ENCODE data around the gene KCNJ10. TPM values are rescaled to one million over a fixed set of nuclear protein-coding genes. Genes with fewer than 3 reads are reported as not detected.
A peak's percentile ranks its signal among the peaks of the same experiment; 100 is the strongest.

KCNJ10 gene
- total RNA-seq, 1 donor from 2014 or later = not detected

DNA sequence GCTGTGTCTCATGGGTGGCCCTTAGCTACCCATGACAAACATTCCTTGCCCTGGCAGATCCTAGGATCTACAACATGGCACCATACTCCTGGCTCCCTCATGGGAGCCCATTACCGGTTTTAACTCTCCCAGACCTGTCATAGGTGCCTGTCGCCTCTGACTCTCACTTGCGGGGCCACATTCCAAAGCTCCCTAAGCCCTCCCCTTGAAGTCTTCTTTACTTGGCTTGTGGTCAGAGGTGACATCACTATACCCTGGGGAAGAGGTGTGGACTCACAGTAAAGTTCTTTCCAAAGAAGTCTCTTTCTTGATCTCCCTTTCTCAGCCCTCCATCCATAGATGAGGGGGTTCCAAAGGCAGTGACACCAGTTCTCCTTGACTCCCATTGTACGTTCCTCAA is 110.5 kb downstream of the KCNJ10 start:
- intact Hi-C loops (cut with micrococcal nuclease) = no loop called here
- DNase-seq = no peak
- no peak for ATAC-seq

DNA sequence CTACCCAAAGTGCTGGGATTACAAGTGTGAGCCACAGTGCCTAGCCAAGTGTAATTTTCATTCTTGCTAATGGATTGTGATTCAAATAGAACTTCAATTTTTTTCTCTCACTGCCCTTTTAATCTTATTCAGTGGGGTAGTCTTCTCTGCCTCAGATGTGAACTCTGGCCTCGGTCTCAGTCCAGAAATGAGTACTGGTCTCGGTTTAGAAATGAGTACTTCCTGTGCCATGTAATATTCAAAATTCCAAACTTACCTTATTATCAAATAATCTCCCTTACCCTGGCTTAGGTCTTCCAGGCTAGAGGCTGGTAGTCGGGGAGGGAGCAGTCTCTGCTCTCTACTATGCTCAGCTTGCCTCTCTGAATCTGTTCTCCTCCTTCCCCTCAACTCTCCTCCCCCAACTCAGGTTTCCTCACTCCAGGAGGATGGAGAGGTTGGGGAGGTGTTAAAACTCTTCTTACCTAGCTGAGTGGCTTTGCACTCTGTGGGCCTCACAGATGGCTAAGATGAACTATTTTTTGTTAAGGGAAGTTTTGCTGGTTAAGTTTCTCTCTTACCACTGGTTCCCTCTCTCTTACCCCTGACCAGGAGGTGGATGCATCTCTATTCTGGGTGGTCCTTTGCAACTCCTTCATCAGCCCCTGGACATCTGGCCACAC is 111.1 kb downstream of the KCNJ10 start:
- DNase-seq = no peak
- ATAC-seq = no peak
- intact Hi-C loops (cut with micrococcal nuclease) = no loop called here

DNA sequence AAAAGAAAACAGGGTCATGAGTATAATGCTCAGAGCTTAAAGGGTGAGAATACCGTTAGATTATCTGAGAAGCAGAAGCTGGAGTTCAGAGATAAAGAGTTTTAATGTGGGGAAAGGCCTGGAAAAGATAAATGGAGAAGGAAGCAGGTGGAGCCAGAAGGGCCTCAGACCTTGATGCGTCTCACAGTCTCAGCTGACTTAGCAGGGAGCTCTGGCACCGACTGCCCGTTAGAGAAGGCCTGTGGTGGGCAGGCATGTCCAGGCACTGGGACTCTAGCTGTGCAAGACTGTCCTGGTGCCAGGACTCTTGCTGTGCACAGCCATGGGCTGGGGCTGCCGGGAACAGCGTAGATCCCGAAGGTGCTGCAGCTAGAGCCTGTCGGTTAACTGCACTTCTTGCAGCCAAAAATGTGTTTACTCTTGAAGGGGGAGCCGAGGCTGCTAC is 112.1 kb downstream of the KCNJ10 start:
- ATAC-seq (no peak), DNase-seq (no peak)
- intact Hi-C loops (cut with micrococcal nuclease) = no loop called here

DNA sequence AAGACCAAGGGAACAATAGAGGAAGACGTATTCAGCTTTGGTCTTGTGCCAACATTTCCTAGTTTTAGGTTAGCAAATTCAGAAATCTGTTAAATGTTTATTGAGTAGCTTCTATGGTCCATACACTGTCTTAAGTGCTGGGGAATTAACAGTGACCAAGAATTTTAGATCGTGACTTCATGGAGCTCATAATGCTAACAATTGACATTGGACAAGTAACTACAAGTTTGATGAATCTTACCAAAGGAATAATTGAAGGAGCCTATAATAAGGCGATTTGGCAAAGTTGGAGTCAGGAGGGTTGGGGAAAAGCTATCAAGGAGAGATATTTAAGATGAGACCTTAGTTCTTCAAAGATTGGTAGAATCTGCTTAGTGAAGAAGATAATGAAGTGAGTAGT is 114.5 kb downstream of the KCNJ10 start:
- ATAC-seq (no peak), DNase-seq (no peak)
- intact Hi-C loops (cut with micrococcal nuclease) = no loop called here

DNA sequence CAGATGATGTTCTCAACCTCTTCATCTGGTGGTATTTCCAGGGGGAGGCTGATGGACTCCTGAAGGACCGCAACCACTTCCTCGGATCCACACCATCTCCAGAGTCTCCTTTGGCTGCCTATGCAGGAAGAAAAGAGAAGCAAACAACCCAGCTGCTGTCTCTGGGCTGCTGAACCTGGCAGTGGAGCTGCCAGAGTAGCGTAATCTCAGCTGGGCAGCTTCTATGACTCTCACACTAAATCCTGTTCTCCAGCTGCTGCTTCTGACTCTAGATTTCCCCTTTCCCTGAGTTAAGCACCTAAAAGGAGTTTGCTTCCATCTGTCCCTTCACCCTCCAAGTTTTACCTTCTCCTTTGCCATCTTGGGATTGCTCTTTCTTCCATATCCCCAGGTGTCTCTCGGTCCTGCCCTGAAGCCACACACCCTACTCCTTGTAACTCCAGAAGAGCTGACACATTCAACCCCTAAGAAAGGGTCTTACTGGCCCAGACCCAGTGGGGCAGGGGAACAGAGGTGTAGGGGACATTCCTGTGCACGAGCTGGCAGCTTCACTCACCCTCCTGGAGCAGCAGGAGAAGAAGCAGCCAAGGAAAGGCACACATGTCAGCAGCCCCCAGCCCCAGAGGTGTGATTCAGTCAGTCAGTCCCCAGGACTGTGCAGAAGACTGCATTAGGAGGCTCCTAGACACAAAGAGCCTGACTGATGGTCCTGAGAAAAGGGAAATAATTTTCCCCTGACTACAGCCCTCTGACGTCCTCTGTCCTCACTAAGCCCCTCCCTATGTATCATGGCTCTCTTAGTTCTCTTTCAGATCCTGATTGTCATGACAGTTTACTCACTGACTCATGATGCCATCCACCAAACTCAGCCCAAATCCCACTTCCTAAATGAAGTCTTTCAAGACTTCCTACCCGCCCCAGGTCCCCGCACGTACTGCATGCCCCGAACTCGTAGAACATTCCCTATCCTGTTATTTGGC is 116.1 kb downstream of the KCNJ10 start, which contains the start of gene SLAMF9:
Gene SLAMF9 (minus strand): TSS at position 702 of the 980 bp plus-strand sequence. CDS start 100 bp downstream, at position 602.
- DNase-seq (no peak), ATAC-seq (peak; percentile 32)
- intact Hi-C loops (cut with micrococcal nuclease) = no loop called here

DNA sequence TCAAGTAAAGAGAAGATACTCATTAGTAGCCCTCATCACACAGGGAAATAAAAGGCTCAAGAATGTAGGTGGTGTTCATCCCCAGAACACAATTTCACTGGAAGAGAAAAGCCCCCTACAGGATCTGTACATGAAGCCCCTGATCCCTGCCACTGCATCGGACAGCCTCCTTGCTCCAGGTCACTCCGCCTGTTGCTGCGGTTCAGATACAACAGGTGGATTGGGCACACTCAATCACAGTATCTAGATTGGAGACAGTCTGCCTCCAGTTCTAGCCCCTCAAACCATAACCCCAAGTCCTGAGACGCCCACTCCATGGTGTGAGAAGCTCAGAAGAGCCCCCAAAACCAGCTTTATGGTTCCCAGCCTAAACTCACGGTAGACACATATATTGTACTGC is 117.0 kb downstream of the KCNJ10 start:
- intact Hi-C loops (cut with micrococcal nuclease) = no loop called here
- ATAC-seq (no peak), DNase-seq (no peak)

DNA sequence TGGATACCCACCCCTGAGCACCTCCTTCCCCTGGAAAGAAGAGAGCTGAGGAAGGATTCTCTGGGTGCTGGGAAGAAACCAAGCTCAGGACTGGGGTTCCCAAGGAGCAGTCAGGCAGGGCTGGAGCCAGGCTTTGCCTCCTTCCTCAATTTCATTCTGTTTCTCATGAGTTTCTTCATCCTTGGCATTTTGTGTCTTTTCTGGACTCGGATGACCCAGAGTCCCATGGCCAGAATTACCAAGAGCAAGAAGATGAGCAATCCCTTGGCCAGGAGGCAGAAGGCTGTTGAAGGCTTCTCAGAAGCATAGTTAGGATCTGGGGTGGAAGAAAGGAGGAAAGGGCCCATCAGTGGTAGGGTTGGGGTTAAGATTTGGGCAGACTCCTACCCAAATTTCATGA is 118.4 kb downstream of the KCNJ10 start:
- ATAC-seq = no peak
- DNase-seq = no peak
- intact Hi-C loops (cut with micrococcal nuclease) = no loop called here

DNA sequence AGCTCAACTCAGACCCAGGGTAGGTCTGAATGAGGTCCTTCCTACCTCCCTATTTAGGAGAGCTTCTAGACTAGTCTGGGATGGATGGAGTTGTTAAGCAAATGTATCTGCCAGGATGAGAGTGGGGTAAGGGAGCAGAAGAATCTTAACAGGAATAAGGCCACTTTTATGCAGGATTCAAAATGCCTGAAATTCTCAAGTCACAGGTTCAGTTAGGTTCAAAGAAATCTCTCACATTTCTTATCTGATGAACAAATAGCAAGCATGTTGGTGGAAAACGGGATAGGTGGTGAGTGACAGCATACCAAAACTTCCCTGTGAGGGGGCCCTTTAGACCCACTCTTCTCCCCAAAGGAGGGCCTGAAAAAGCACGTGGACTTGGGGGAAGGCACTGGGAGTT is 118.9 kb downstream of the KCNJ10 start:
- DNase-seq (no peak), ATAC-seq (no peak)
- intact Hi-C loops (cut with micrococcal nuclease) = no loop called here

DNA sequence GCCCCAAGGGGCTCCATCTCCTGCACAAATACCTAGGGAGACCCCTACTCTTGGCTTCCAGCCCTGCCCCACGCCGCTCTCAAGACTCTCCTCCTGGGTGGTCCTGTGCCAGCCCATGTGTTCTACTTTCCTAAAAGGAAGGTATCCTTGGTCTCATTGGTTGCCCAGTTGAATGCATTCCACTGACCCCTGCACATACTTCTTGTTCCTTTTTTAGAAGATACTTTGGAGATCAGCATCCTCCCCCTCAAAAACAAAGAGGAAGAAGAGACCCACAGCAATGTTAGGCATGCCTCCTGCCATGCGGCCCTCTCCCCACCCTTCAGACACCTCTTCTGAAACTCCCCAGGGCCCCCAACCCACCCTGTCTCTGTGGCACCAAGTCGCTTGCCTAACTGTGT is 120.0 kb downstream of the KCNJ10 start:
- ATAC-seq = no peak
- intact Hi-C loops (cut with micrococcal nuclease) = no loop called here

DNA sequence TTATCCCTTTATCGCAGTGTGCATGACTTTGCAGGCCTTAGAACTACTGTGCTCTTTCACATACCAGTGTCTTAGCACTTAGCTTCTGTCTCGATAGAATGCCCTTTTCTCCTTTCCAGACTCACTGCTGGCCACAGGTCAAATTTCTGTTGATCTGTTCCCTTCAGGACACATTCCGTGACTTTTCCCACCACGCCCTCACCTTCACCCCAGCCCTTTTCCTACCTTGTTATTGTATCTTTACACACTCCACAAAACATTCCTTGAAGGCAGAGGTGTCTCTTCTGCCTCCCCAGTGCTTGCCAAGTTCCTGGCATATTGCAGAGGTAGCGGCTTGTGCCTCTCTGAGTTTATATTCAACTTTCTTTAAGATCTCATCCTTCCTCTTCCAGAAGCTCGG is 120.8 kb downstream of the KCNJ10 start:
- intact Hi-C loops (cut with micrococcal nuclease) = no loop called here
- DNase-seq = no peak
- ATAC-seq = no peak

More for the DNA sequence above, 120.0 kb downstream of the KCNJ10 start:
- no peak for DNase-seq

Other genes starting within 250 kb of the KCNJ10 start
- 2.4 TPM for gene SLAMF8, start 243.3 kb downstream of the KCNJ10 start, total RNA-seq
- not detected for gene VSIG8, start 207.5 kb downstream of the KCNJ10 start, total RNA-seq
- 1.7 TPM for gene CFAP45, start 170.0 kb downstream of the KCNJ10 start, total RNA-seq
- 104 TPM for gene TAGLN2, start 144.7 kb downstream of the KCNJ10 start, total RNA-seq
- gene IGSF9, start 124.5 kb downstream of the KCNJ10 start, total RNA-seq = 0.79 TPM
- not detected for gene SLAMF9, start 115.9 kb downstream of the KCNJ10 start, total RNA-seq
- 2.4 TPM for gene PIGM, start 38.2 kb downstream of the KCNJ10 start, total RNA-seq
- not detected for gene KCNJ9, start 11.4 kb upstream of the KCNJ10 start, total RNA-seq
- gene IGSF8, start 28.5 kb upstream of the KCNJ10 start, total RNA-seq = 19.2 TPM
- gene ATP1A2, start 45.6 kb upstream of the KCNJ10 start, total RNA-seq = 243 TPM
- not detected for gene ATP1A4, start 81.4 kb upstream of the KCNJ10 start, total RNA-seq
- 20.0 TPM for gene CASQ1, start 120.4 kb upstream of the KCNJ10 start, total RNA-seq
- gene PEA15, start 135.2 kb upstream of the KCNJ10 start, total RNA-seq = 277 TPM
- gene DCAF8, start 192.4 kb upstream of the KCNJ10 start, total RNA-seq = 145 TPM
- 96.2 TPM for gene PEX19, start 215.0 kb upstream of the KCNJ10 start, total RNA-seq